HG03378 (cell line): ENCODE measurements around the gene HECW1.

Experiments used
- ATAC-seq: cut with Tn5 transposase; IDR thresholded peaks from one replicate; pipeline ENCODE4 v1.9.1; 2021; ENCODE audit warnings: mild to moderate bottlenecking, moderate library complexity; ENCODE audit not compliant: unreplicated experiment

Gene HECW1

GRCh38 chr7:43142703-43143102, 30.3 kb downstream of the HECW1 start:
- ATAC-seq = no peak

DNA sequence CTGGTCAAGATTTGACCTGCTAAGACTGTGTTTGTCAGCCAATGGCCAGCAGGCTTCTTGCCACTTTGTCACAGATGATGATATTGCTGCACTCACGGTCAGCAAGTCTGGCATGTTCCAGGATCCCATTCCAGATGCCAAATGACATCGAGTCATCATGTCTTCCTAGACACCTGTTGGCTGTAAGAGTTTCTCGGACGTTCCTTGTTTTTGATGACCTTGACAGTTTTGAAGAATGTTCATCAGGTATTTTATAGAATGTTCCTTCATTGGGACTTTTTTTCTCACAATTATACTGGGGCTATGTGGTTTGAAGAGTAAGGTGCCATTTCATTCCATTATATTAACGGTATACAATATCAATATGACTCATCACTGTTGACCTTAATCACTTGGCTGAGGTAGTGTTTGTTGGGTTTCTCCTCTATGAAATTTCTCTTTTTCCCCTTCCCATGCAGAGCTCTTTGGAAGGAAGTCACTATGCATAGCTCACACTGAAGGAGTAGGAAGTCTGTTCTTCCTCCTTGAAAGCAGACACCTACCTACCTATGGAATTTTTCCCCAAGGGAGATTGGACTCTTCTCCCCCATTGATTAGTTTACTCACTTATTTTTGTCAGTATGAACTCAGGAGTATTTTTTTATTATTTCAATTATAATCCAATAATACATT, 31.6 kb downstream of the HECW1 start:
- no peak for ATAC-seq

DNA sequence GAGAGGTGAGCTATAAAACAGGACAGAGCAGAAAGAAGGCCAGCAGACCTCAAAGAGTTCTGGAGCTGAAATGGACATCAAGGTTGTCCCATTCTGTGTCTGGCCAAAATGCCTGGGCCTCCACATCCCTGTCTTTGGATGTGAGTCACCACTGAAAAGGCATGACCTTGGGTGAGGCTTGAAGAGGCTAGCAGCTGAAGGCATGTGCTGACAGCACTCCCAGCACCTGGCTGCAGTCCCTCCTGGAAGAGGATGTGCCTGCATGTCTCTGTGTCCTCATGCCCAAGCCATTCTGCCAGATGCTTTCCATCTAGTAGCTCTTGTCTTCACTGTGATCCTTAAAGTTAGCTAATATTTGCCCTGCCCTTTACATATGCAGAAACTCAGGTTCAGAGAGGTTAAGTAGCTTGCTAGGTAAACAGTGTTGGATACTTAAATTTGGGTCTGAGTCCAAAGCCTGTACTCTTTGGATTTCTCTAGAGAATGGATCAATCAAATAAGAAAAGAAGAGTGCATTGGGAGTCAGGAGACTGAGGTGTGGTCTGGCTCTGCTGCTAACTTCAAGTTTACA, 35.8 kb downstream of the HECW1 start:
- ATAC-seq = no peak

- ATAC-seq = no peak
These were observed 38.6 kb downstream of the HECW1 start for GRCh38 chr7:43151076-43151475.

DNA sequence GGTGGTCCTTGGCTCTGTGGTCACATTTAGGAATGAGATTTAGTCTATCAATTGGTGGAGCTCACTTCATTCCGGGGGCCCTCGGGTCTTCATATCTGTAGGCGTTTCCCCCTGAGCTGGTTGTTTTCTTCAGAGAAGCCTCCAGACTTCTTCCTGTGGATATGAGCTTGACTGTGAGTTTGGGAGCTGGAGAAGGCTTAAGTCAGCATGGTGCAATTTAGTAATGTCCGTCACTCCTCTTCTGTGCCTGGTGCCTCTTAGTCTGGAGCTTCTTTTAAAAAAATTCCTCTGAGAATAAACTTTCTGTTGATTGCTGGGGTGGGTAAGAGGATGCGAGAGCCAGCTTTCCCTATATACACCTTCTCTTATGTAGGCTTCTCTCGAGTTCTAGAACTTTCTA, 40.2 kb downstream of the HECW1 start:
- no peak for ATAC-seq

GRCh38 chr7:43155636-43156035, 43.2 kb downstream of the HECW1 start:
- ATAC-seq = no peak

DNA sequence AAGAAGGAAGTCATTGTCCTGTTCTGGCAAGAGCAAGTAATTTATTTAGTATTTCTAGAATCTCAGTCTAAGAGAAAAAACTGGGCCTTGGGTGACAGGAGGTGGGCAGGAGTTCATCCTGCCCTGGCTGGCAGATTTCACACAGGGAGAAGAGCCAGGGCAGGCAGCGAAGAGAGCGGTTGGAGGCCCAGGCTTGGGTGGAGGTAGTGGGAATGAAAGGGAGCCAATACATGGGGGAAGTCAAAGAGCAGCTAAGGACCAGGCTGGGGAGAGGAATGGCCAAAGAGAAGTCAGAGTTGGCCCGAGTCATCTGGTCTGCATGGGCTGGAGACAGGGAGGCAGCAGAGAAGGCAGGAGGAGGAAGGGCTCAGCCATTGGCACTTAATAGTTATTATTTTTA, 51.4 kb downstream of the HECW1 start:
- ATAC-seq = no peak

- peak; percentile 96 for ATAC-seq
These were observed 52.3 kb downstream of the HECW1 start for GRCh38 chr7:43164757-43165156.

DNA sequence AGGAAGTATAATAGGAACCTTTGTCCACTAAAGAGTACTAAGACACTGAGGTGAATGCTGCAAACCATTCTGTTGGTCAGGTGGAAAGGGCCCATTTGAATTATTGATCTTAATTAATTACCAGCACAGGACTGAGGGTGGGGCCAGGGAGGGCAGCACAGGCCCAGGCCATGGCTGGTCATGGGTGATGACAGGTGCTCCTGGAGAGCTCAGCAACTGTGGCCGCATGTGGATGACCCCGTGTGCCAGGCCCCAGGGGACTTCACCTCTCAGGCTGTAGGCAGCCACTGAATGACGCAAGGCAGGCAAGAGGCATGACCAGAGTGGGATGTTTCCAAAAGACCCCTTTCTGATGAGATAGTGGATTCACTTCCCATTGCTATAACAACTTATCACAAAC, 54.2 kb downstream of the HECW1 start:
- ATAC-seq = no peak

DNA sequence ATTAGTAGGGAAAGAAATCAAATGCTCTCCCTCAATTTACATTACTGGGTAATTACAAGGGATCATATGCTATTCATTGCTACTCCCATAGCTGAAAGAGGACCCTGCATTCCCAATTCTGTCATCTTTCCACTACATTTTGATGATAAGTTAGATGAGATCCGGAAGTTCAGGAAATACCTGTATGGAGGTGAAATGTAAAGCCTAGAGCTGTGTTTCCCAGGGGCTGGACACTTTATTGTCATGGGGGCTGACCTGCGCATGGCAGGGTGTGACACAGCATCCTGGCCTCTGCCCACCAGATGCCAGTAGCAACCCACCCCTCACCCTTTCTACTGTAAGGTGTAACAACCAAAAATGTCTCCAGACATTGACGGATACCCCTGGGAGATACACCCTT, 56.6 kb downstream of the HECW1 start:
- no peak for ATAC-seq

GRCh38 chr7:43170571-43170970, 58.1 kb downstream of the HECW1 start:
- no peak for ATAC-seq

GRCh38 chr7:43175570-43176200, 63.2 kb downstream of the HECW1 start:
- no peak for ATAC-seq

DNA sequence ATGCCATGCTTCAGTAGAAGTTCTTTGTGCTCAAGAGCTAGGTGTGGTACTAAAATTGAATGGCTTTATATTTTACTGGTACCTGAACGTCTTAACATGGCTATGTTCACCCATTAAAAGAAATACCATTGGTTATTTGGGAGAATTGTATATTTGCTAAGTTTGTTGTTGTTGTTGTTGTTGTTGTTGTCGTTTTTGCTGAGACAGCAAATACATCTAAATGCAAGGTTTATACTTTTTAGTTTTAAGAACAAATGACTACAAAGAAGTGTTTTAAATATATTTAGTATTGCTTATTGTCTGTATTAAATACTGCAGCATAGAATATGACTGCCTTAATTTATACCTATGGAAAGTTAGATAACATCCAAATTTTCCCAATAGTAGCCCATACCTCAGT, 66.9 kb downstream of the HECW1 start:
- no peak for ATAC-seq

DNA sequence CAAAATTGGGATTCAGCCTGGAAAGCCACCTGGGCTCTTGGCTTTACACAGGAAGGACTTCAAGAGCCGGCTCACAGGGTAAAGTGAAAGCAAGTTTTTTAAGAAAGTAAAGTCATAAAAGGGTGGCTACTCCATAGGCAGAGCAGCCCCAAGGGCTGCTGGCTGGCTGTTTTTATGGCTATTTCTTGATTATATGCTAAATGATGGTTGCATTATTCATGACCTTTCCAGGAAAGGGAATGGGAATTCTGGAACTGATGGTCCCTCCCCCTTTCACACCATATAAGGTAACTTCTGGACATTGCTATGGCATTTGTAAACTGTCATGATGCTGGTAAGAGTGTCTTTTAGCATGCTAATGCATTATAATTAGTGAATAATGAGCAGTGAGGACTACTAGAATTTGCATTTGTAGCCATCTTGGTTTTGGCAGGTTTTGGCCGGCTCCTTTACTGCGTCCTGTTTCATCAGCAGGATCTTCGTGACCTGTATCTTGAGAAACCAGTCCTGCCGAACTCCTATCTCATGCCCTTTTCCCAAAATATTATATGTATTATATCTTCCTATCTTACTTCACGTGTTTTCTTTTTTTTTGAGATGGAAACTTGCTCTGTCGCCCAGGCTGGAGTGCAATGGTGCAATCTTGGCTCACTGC, 80.5 kb downstream of the HECW1 start:
- ATAC-seq = no peak

GRCh38 chr7:43193893-43194292, 81.4 kb downstream of the HECW1 start:
- no peak for ATAC-seq

DNA sequence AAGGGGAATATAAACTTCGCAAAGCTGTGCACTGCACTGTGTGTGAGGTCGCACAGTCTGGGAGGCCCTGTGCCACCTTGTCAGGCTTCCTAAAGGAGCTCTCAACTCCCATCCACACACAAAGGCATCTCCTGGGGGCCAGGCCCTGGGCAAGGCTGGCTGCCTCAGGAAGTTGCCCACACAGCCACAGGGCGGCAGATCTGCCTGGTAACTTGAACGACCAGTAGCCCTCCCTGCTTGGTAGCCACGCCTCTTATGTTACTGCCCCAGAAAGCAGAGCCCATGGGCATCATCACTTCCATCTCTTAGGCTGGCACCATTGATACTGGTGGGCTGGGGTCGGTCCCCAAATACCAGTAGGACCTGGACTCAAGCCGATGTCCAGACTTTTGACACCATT, 82.8 kb downstream of the HECW1 start:
- ATAC-seq = no peak

- no peak for ATAC-seq
These were observed 83.3 kb downstream of the HECW1 start for GRCh38 chr7:43195768-43196167.

- ATAC-seq = no peak
These were observed 83.9 kb downstream of the HECW1 start for GRCh38 chr7:43196379-43196778.

GRCh38 chr7:43198016-43198415, 85.6 kb downstream of the HECW1 start:
- no peak for ATAC-seq

- ATAC-seq = no peak
These were observed 86.2 kb downstream of the HECW1 start for GRCh38 chr7:43198599-43199090.

- ATAC-seq = no peak
These were observed 87.1 kb downstream of the HECW1 start for GRCh38 chr7:43199371-43200160.
